ENCODE data around the gene MACIR. TPM values are rescaled to one million over a fixed set of nuclear protein-coding genes. Genes with fewer than 3 reads are reported as not detected.
"Not testable (repeated sequence)": the region's sequence is repeated elsewhere in the genome, so short reads cannot be mapped to it uniquely, and the experiment has no call there.

Gene MACIR
- total RNA-seq, 4 donors from 2014 or later = 5.3 to 6.2 (median 5.4) TPM

DNA sequence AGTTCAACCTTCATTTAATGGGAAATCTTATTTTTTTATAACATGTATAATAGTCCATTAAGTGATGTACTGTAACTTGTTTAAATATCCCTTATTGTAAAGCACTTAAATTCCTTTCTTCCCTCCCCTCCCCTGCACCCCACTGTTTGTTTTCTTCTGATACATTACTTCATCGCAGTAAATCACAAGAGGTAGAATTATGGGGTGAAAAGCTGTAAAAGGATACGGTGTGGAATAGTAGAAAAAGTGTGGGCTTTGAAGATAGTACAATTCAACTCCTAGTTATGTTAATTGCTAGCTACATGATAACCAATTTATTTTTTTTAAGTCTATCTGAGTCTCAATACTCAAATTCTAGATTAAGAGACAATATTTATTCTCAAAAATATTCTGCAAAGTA lies 41.9 kb upstream of the MACIR start:
- no peaks in the 10 kb centered on the region for H3K4me1 ChIP-seq
- no peak for DNase-seq (ENCODE audit: low spot score in 2 of 2)
- no peak overlapping the region for H3K27ac ChIP-seq
- WGBS = 63% methylated on average over 2 of the region's 2 CpGs
- TF ChIP-seq POLR2AphosphoS5 (IDR thresholded peaks at IDR 0.05) (no peak), POLR2A (IDR thresholded peaks at IDR 0.05) (no peak), EP300 (IDR thresholded peaks at IDR 0.05) (no peak)
- TF ChIP-seq, protein P1, sequence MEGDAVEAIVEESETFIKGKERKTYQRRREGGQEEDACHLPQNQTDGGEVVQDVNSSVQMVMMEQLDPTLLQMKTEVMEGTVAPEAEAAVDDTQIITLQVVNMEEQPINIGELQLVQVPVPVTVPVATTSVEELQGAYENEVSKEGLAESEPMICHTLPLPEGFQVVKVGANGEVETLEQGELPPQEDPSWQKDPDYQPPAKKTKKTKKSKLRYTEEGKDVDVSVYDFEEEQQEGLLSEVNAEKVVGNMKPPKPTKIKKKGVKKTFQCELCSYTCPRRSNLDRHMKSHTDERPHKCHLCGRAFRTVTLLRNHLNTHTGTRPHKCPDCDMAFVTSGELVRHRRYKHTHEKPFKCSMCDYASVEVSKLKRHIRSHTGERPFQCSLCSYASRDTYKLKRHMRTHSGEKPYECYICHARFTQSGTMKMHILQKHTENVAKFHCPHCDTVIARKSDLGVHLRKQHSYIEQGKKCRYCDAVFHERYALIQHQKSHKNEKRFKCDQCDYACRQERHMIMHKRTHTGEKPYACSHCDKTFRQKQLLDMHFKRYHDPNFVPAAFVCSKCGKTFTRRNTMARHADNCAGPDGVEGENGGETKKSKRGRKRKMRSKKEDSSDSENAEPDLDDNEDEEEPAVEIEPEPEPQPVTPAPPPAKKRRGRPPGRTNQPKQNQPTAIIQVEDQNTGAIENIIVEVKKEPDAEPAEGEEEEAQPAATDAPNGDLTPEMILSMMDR (IDR thresholded peaks at IDR 0.05) = no peak
- H3K9me3 ChIP-seq = no peaks in the 10 kb centered on the region
- H3K36me3 ChIP-seq = no peaks in the 10 kb centered on the region
- H3K27me3 ChIP-seq = no peaks in the 10 kb centered on the region
- no peak overlapping the region for H3K4me3 ChIP-seq

DNA sequence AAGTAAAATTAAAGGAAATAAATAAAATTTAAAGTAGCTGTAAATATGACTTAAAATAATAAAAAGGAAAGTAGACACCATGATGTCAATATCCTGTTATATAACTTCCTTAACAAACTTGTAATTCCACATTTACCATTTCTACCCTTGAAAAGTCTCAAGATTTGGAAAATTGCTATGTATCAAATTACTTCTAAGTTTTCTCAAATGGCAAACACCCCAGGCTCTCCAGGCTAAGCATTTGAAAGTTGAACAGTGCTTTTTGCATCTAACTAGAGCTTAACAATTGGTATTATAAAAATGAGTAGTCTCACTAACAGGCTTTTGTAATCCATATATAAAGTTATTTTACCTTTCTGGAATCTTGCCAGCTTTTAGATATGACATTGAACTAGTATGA lies 41.5 kb upstream of the MACIR start:
- Histone ChIP-seq H3K4me3 (no peak overlapping the region), H3K9me3 (no peaks in the 10 kb centered on the region), H3K4me1 (no peaks in the 10 kb centered on the region), H3K27me3 (no peaks in the 10 kb centered on the region), H3K36me3 (no peaks in the 10 kb centered on the region), H3K27ac (no peak overlapping the region)
- TF ChIP-seq, protein P1 (IDR thresholded peaks at IDR 0.05) = no peak
- TF ChIP-seq POLR2A (IDR thresholded peaks at IDR 0.05) (no peak), EP300 (IDR thresholded peaks at IDR 0.05) (no peak), POLR2AphosphoS5 (IDR thresholded peaks at IDR 0.05) (no peak)
- DNase-seq (ENCODE audit: low spot score in 2 of 2) = no peak

DNA sequence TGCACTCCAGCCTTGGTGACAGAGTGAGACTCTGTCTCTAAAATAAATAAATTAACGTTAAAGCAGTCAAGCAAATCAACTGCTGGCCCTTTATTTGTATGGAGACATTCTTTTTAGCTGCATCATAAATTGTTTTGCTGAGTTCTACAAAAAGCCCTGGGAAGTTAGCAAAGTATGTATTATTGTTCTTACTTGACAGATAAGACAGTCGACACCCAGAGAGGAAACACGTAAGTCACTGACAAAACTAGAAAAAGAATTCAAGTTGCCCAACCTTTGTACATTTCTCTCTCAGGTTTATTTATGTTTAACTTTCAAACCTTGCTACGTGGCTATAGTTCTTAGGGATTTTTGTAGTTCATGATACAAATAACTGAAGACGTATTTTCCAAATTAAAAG lies 40.4 kb upstream of the MACIR start:
- Histone ChIP-seq H3K27ac (no peak overlapping the region), H3K9me3 (no peaks in the 10 kb centered on the region)
- WGBS = 72% methylated on average over 5 of the region's 5 CpGs

DNA sequence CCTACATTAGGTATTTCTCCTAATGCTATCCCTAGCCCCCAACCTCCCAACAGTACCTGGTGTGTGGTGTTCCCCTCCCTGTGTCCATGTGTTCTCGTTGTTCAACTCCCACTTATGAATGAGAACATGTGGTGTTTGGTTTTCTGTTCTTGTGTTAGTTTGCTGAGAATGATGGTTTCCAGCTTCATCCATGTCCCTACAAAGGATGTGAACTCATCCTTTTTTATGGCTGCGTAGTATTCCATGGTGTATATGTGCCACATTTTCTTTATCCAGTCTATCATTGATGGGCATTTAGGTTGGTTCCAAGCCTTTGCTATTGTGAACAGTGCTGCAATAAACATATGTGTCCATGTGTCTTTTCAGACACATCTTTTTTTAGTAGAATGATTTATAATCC lies 39.5 kb upstream of the MACIR start:
- not testable (repeated sequence) for DNase-seq (ENCODE audit: low spot score in 2 of 2); H3K36me3 ChIP-seq; H3K4me3 ChIP-seq; H3K27me3 ChIP-seq; H3K27ac ChIP-seq; H3K9me3 ChIP-seq; H3K4me1 ChIP-seq
- WGBS = 97% methylated on average over 2 of the region's 2 CpGs

More for the DNA sequence above, 40.4 kb upstream of the MACIR start:
- Histone ChIP-seq H3K4me1 (no peaks in the 10 kb centered on the region), H3K36me3 (no peaks in the 10 kb centered on the region), H3K27me3 (no peaks in the 10 kb centered on the region), H3K4me3 (no peak overlapping the region)
- no peak for DNase-seq (ENCODE audit: low spot score in 2 of 2)
- no peak for TF ChIP-seq POLR2A (IDR thresholded peaks at IDR 0.05)
- TF ChIP-seq, protein P1 (IDR thresholded peaks at IDR 0.05) = no peak
- TF ChIP-seq POLR2AphosphoS5 (IDR thresholded peaks at IDR 0.05) = no peak
- no peak for TF ChIP-seq EP300 (IDR thresholded peaks at IDR 0.05)

DNA sequence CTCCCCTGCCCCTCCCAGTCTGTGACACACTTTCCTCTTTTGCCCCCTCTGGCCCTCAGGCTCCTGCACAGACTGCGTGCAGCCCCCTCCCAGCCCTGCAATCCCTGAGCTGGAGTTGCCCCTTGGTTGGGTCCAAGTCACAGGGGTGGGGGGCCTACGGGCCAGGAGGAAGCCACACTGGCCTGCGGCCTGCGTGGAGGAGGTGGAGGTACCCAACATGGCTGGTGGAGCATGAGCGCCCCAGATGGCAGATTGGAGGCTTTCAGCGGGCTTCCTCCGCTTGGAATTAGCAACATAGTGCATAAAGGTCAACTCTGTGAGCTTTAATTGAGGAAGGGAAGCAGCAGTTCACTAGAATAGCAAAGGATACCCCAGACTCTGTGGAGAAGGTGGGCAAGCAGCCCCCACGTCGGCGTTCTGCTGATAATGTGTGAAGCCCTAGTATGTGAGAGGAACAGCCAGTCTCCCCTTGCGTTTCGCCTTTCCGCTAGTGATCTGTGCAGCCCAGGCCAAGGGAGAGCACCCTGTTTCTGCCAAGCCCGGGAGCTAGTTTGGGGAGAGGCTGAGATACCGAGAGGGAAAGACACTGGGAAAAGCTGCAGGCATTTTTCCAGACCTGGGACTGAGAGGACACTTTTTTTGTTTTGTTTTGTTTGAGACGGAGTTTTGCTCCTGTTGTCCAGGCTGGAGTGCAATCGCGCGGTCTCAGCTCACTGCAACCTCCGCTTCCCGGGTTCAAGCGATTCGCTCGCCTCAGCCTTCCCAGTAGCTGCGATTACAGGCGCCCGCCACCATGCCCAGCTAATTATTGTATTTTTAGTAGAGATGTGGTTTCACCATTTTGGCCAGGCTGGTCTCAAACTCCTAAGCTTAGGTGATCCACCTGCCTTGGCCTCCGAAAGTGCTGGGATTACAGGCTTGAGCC lies 35.3 kb upstream of the MACIR start:
- no peaks in the 10 kb centered on the region for H3K9me3 ChIP-seq
- no peaks in the 10 kb centered on the region for H3K4me1 ChIP-seq
- no peaks in the 10 kb centered on the region for H3K36me3 ChIP-seq
- H3K27ac ChIP-seq = no peak overlapping the region
- no peak overlapping the region for H3K4me3 ChIP-seq
- no peaks in the 10 kb centered on the region for H3K27me3 ChIP-seq
- DNase-seq (ENCODE audit: low spot score in 2 of 2) = no peak
- WGBS = 89% methylated on average over 28 of the region's 28 CpGs
- no peak for TF ChIP-seq POLR2A (IDR thresholded peaks at IDR 0.05)
- TF ChIP-seq EP300 (IDR thresholded peaks at IDR 0.05) = no peak
- TF ChIP-seq, protein P1 (IDR thresholded peaks at IDR 0.05) = no peak
- TF ChIP-seq POLR2AphosphoS5 (IDR thresholded peaks at IDR 0.05) = no peak
